ENCODE measurements around the gene FHIT. TPM values are rescaled to one million over a fixed set of nuclear protein-coding genes. Genes with fewer than 3 reads are reported as not detected.

FHIT gene
- total RNA-seq, 2 donors from 2014 or later = 6.8 to 12.3 TPM

DNA sequence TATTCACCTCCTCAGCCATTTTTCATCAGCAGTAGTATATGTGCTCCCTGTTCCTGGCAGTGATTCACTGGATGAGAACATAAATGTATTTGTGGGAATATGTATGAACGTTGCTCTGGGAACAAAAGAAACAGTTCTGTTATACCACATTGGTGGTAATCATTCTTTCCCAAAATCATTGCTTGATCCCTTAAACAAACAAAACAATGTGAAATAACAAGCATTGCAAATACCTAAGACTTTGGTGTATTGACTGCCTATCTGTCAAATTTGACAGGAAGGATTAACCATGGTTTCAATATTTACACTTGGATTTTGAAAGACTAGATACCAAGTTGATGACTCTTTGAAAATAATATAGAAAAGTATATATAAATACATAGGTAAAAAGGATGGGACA, 284.1 kb downstream of the FHIT start:
- WGBS, 2 experiments (ENCODE audit: insufficient coverage in 1 of 2, insufficient read length in 1 of 2) = 80% methylated on average over 1 of the region's 1 CpG; no CpG with 5 or more reads in 1 of the 2 experiments
- no peak overlapping the region for H3K27ac Mint-ChIP-seq
- no peaks in the 10 kb centered on the region for H3K27me3 Mint-ChIP-seq (ENCODE audit: insufficient read depth)

GRCh38 chr3:60957541-60957940, 293.7 kb downstream of the FHIT start:
- no peak overlapping the region for H3K9ac ChIP-seq (ENCODE audit: extremely low read depth, low read length, poor library complexity, severe bottlenecking)
- H3K36me3 Mint-ChIP-seq (ENCODE audit: low read depth) = no peaks in the 10 kb centered on the region
- WGBS, 2 experiments (ENCODE audit: insufficient coverage in 1 of 2, insufficient read length in 1 of 2) = 95 to 100% methylated on average over 1 of the region's 1 CpG
- no peak overlapping the region for H3K27ac Mint-ChIP-seq
- H3K4me3 ChIP-seq (ENCODE audit: low read length) = no peak overlapping the region
- peaks cover 18% of the 10 kb centered on the region for H3K9me3 Mint-ChIP-seq
- H3K9me3 ChIP-seq (ENCODE audit: control insufficient read depth, low read length) = peaks cover 5% of the 10 kb centered on the region
- H3K27me3 ChIP-seq (ENCODE audit: control insufficient read depth, insufficient read depth, low read length, poor library complexity, severe bottlenecking) = no peaks in the 10 kb centered on the region
- no peak overlapping the region for H3K27ac ChIP-seq (ENCODE audit: low read depth, low read length)
- no peak for DNase-seq
- no peaks in the 10 kb centered on the region for H3K36me3 ChIP-seq (ENCODE audit: control insufficient read depth, insufficient read depth, low read length)
- no peak overlapping the region for H3K4me3 Mint-ChIP-seq
- H3K4me1 ChIP-seq (ENCODE audit: control insufficient read depth, insufficient read depth, low read length) = no peaks in the 10 kb centered on the region
- H3K4me1 Mint-ChIP-seq = no peaks in the 10 kb centered on the region
- H3K27me3 Mint-ChIP-seq (ENCODE audit: insufficient read depth) = no peaks in the 10 kb centered on the region
- no peak for TF ChIP-seq CTCF (conservative IDR thresholded peaks at IDR 0.05)

More for the DNA sequence above, 284.1 kb downstream of the FHIT start:
- H3K36me3 Mint-ChIP-seq (ENCODE audit: low read depth) = peaks cover 3% of the 10 kb centered on the region
- DNase-seq = no peak
- Histone ChIP-seq H3K4me3 (ENCODE audit: low read length) (no peak overlapping the region), H3K27ac (ENCODE audit: low read depth, low read length) (no peak overlapping the region), H3K36me3 (ENCODE audit: control insufficient read depth, insufficient read depth, low read length) (no peaks in the 10 kb centered on the region), H3K27me3 (ENCODE audit: control insufficient read depth, insufficient read depth, low read length, poor library complexity, severe bottlenecking) (no peaks in the 10 kb centered on the region), H3K9me3 (ENCODE audit: control insufficient read depth, low read length) (peaks cover 16% of the 10 kb centered on the region), H3K9ac (ENCODE audit: extremely low read depth, low read length, poor library complexity, severe bottlenecking) (no peak overlapping the region), H3K4me1 (ENCODE audit: control insufficient read depth, insufficient read depth, low read length) (no peaks in the 10 kb centered on the region)
- no peaks in the 10 kb centered on the region for H3K4me1 Mint-ChIP-seq
- TF ChIP-seq CTCF (conservative IDR thresholded peaks at IDR 0.05) = no peak
- no peak overlapping the region for H3K4me3 Mint-ChIP-seq
- peaks cover 34% of the 10 kb centered on the region for H3K9me3 Mint-ChIP-seq

GRCh38 chr3:60956729-60957128, 294.5 kb downstream of the FHIT start:
- peaks cover 12% of the 10 kb centered on the region for H3K9me3 Mint-ChIP-seq
- Histone ChIP-seq H3K27me3 (ENCODE audit: control insufficient read depth, insufficient read depth, low read length, poor library complexity, severe bottlenecking) (no peaks in the 10 kb centered on the region), H3K4me1 (ENCODE audit: control insufficient read depth, insufficient read depth, low read length) (no peaks in the 10 kb centered on the region), H3K9ac (ENCODE audit: extremely low read depth, low read length, poor library complexity, severe bottlenecking) (no peak overlapping the region), H3K36me3 (ENCODE audit: control insufficient read depth, insufficient read depth, low read length) (no peaks in the 10 kb centered on the region), H3K4me3 (ENCODE audit: low read length) (no peak overlapping the region), H3K27ac (ENCODE audit: low read depth, low read length) (no peak overlapping the region), H3K9me3 (ENCODE audit: control insufficient read depth, low read length) (peaks cover 5% of the 10 kb centered on the region)
- DNase-seq = no peak
- no peak overlapping the region for H3K4me3 Mint-ChIP-seq
- H3K4me1 Mint-ChIP-seq = no peaks in the 10 kb centered on the region
- no peak for TF ChIP-seq CTCF (conservative IDR thresholded peaks at IDR 0.05)
- no peaks in the 10 kb centered on the region for H3K27me3 Mint-ChIP-seq (ENCODE audit: insufficient read depth)
- H3K27ac Mint-ChIP-seq = no peak overlapping the region
- H3K36me3 Mint-ChIP-seq (ENCODE audit: low read depth) = no peaks in the 10 kb centered on the region
- 40 to 82% methylated on average over 1 to 4 of the region's 4 CpGs for WGBS, 2 experiments (ENCODE audit: insufficient coverage in 1 of 2, insufficient read length in 1 of 2)
